GM23338 (cell line): Measurements from ENCODE around the gene GNG4. TPM values are rescaled to one million over a fixed set of nuclear protein-coding genes. Genes with fewer than 3 reads are reported as not detected.

ENCODE experiments used
- ATAC-seq: fragments of 200-7000 bp; cut with Tn5 transposase; 3 replicates; pipeline ENCODE4 v1.9.1; 2020
- DNase-seq: peaks from one replicate; pipeline ENCODE4 v3.0.0-alpha.2; 2015; ENCODE audit warnings: low spot score
- H2AFZ ChIP-seq: fragments of 200-600 bp; sonication (generic); 2 replicates; pipeline ENCODE4 v1.8.0; 2016; ENCODE audit warnings: antibody characterized with exemption, mild to moderate bottlenecking, moderate library complexity
- H3F3A ChIP-seq: fragments of 200-600 bp; sonication (generic); replicated peaks from 2 replicates; pipeline ENCODE4 v1.8.0; 2017; ENCODE audit warnings: antibody characterized with exemption, mixed run types, low read depth
- H3K27ac ChIP-seq: fragments of 200-600 bp; sonication (generic); 2 replicates; pipeline ENCODE4 v1.6.1; 2016; ENCODE audit warnings: low read depth
- H3K27me3 ChIP-seq: fragments of 200-600 bp; sonication (generic); 2 replicates; pipeline ENCODE4 v1.8.0; 2016; ENCODE audit warnings: mild to moderate bottlenecking, mixed run types, moderate library complexity; ENCODE audit not compliant: insufficient read depth
- H3K36me3 ChIP-seq: fragments of 200-600 bp; sonication (generic); 2 replicates; pipeline ENCODE4 v1.8.0; 2016; ENCODE audit warnings: mild to moderate bottlenecking; ENCODE audit not compliant: insufficient read depth
- H3K4me1 ChIP-seq: fragments of 200-600 bp; sonication (generic); 2 replicates; pipeline ENCODE4 v1.8.0; 2016; ENCODE audit warnings: mild to moderate bottlenecking, moderate library complexity; ENCODE audit not compliant: insufficient read depth
- H3K4me2 ChIP-seq: fragments of 200-600 bp; sonication (generic); 2 replicates; pipeline ENCODE4 v1.7.1; 2017; ENCODE audit warnings: mixed run types
- H3K4me3 ChIP-seq: fragments of 200-600 bp; sonication (generic); 2 replicates; pipeline ENCODE4 v1.6.1; 2016; ENCODE audit warnings: mixed run types
- H3K79me2 ChIP-seq: fragments of 200-600 bp; sonication (generic); replicated peaks from 2 replicates; pipeline ENCODE4 v1.8.0; 2017; ENCODE audit warnings: mild to moderate bottlenecking; ENCODE audit not compliant: insufficient read depth
- H3K9me2 ChIP-seq: fragments of 200-600 bp; sonication (generic); 2 replicates; pipeline ENCODE4 v1.8.0; 2017; ENCODE audit not compliant: insufficient read depth
- H4K20me1 ChIP-seq: fragments of 200-600 bp; sonication (generic); replicated peaks from 2 replicates; pipeline ENCODE4 v1.8.0; 2017; ENCODE audit warnings: mild to moderate bottlenecking; ENCODE audit not compliant: insufficient read depth
- H3K27ac Mint-ChIP-seq: 2 replicates; pipeline ENCODE4 v1.8.0; 2020; ENCODE audit warnings: inconsistent platforms, mild to moderate bottlenecking, moderate library complexity, mixed read lengths
- H3K27me3 Mint-ChIP-seq: 3 replicates; pipeline ENCODE4 v1.8.0; 2022; ENCODE audit warnings: low read depth, mild to moderate bottlenecking, moderate library complexity, mixed read lengths, inconsistent platforms; ENCODE audit not compliant: insufficient read depth, poor library complexity
- H3K36me3 Mint-ChIP-seq: 3 replicates; pipeline ENCODE4 v1.8.0; 2021; ENCODE audit warnings: low read depth, mild to moderate bottlenecking, inconsistent platforms, moderate library complexity, mixed read lengths
- H3K4me1 Mint-ChIP-seq: 3 replicates; pipeline ENCODE4 v1.8.0; 2020; ENCODE audit warnings: mild to moderate bottlenecking, inconsistent platforms, mixed read lengths
- H3K4me3 Mint-ChIP-seq: 3 replicates; pipeline ENCODE4 v1.8.0; 2021; ENCODE audit warnings: moderate library complexity, mild to moderate bottlenecking, inconsistent platforms, mixed read lengths
- H3K9me3 Mint-ChIP-seq: 3 replicates; pipeline ENCODE4 v1.8.0; 2020; ENCODE audit warnings: moderate library complexity, mild to moderate bottlenecking, inconsistent platforms, mixed read lengths
- CREB1 ChIP-seq: fragments of 250-450 bp; sonication (Bioruptor Pico); IDR thresholded peaks from 2 replicates; pipeline ENCODE4 v1.5.0; 2020; ENCODE audit warnings: low read depth, mild to moderate bottlenecking, moderate library complexity
- EZH2 ChIP-seq: fragments of 200-600 bp; sonication (generic); IDR thresholded peaks from one replicate; pipeline ENCODE4 v1.8.0; 2017; ENCODE audit warnings: antibody characterized with exemption, mild to moderate bottlenecking, low read depth; ENCODE audit not compliant: unreplicated experiment
- EZH2phosphoT487 ChIP-seq: fragments of 200-600 bp; sonication (generic); IDR thresholded peaks from one replicate; pipeline ENCODE4 v1.8.1; 2018; ENCODE audit warnings: antibody characterized with exemption; ENCODE audit not compliant: unreplicated experiment
- JUNB ChIP-seq: IDR thresholded peaks from one replicate; pipeline ENCODE4 v1.6.1; 2016; ENCODE audit warnings: antibody characterized with exemption; ENCODE audit not compliant: unreplicated experiment
- NANOG ChIP-seq: IDR thresholded peaks from 2 replicates; pipeline ENCODE4 v1.6.1; 2016; ENCODE audit warnings: antibody characterized with exemption, borderline replicate concordance
- POLR2AphosphoS5 ChIP-seq: IDR thresholded peaks from 2 replicates; pipeline ENCODE4 v1.6.1; 2016; ENCODE audit warnings: antibody characterized with exemption, low read depth
- STAT1 ChIP-seq: IDR thresholded peaks from one replicate; pipeline ENCODE4 v1.6.1; 2016; ENCODE audit warnings: antibody characterized with exemption; ENCODE audit not compliant: unreplicated experiment
- ZNF114 ChIP-seq: fragments of 250-450 bp; sonication (Bioruptor Pico); IDR thresholded peaks from 2 replicates; pipeline ENCODE4 v1.5.0; 2020; ENCODE audit warnings: mild to moderate bottlenecking, moderate library complexity
- ZNF331 ChIP-seq: fragments of 250-450 bp; sonication (Bioruptor Pico); IDR thresholded peaks from 2 replicates; pipeline ENCODE4 v1.5.0; 2020; ENCODE audit warnings: low read depth, mild to moderate bottlenecking, moderate library complexity
- polyA plus RNA-seq: library from polyadenylated mRNA; unstranded; fragments of >200 nt; fragmentation: Nextera tagmentation; extraction: Ambion mirVana; gene quantifications from 2 replicates; pipeline ENCODE4 v1.2.1, GENCODE V29; 2016
- total RNA-seq: library from RNA; depleted of rRNA; stranded (reverse); fragments of >200 nt; shearing (Covaris generic); gene quantifications from 2 replicates; pipeline ENCODE4 v1.2.3, GENCODE V29; 2014
- TF ChIP-seq, protein P1 (sequence below), 2 experiments: fragments of 200-600 bp in 1 of 2; sonication (generic) in 1 of 2; conservative IDR thresholded peaks; 2 replicates each; pipeline versions ENCODE4 v1.5.1 to v1.6.1; 2016 to 2017; ENCODE audit warnings: antibody characterized with exemption in 2 of 2, low read depth in 2 of 2, mild to moderate bottlenecking in 2 of 2, moderate library complexity in 1 of 2
- TF ChIP-seq, protein P2 (sequence below): IDR thresholded peaks from one replicate; pipeline ENCODE4 v1.6.1; 2018; ENCODE audit warnings: antibody characterized with exemption; ENCODE audit not compliant: unreplicated experiment
- TF ChIP-seq, protein P3 (sequence below): IDR thresholded peaks from 2 replicates; pipeline ENCODE4 v1.6.1; 2016; ENCODE audit warnings: antibody characterized with exemption
- TF ChIP-seq, protein P4 (sequence below): fragments of 250-450 bp; sonication (Bioruptor Pico); IDR thresholded peaks from 2 replicates; pipeline ENCODE4 v1.5.0; 2020; ENCODE audit warnings: mild to moderate bottlenecking, moderate library complexity

GNG4 gene
- total and polyA plus RNA-seq, 2 experiments from 2014 or later, result 40.2 to 49.2 TPM

DNA sequence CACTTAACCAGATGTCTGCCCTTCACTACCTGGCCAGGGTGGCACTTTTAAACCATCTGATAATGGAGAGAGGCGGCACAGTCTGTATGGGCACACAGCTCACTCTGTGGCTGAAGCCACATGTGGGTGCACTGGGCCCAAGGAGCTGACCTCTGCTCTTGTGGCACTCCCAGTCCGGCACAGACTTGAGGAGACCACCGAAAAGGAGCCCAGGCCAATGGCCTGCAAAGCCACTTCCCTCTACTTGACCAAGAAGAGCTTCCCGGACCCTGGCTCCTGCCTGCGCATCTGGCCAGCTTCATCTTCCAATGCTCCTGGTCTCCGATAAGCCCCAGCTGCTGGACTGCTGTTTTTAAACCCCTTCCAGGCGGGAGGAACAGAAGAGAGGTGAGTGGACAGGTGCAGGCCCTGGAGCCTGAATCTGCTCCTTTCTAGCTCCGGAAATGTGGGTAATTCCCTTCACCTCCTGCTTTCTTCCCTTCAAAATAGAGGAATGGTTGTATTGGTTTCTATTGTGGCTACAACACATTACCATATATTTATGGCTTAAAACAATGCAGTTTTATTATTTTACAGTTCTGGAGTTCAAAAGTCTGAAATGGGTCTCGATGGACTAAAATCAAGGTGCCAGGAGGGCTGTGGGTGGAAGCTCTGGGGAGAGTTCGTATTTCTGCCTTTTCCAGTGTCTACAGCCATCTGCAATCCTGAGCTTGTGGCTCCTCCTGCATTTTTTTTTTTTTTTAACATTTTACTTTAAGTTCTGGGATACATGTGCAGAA, 11.6 kb downstream of the GNG4 start:
- H3K27ac Mint-ChIP-seq, result no peak overlapping the region

More for the DNA sequence above, 11.6 kb downstream of the GNG4 start:
- H3K36me3 Mint-ChIP-seq, result peaks cover 5% of the 10 kb centered on the region
- H3K4me1 Mint-ChIP-seq, result peaks cover 22% of the 10 kb centered on the region
- peaks cover 1% of the 10 kb centered on the region for H3K27me3 Mint-ChIP-seq
- no peak for DNase-seq
- TF ChIP-seq ZNF114 (no peak), EZH2phosphoT487 (no peak), EZH2 (no peak), JUNB (no peak), ZNF331 (CRISPR knock-in tag) (no peak), CREB1 (CRISPR knock-in tag) (no peak), STAT1 (no peak), NANOG (no peak), POLR2AphosphoS5 (no peak)
- TF ChIP-seq, protein P1, sequence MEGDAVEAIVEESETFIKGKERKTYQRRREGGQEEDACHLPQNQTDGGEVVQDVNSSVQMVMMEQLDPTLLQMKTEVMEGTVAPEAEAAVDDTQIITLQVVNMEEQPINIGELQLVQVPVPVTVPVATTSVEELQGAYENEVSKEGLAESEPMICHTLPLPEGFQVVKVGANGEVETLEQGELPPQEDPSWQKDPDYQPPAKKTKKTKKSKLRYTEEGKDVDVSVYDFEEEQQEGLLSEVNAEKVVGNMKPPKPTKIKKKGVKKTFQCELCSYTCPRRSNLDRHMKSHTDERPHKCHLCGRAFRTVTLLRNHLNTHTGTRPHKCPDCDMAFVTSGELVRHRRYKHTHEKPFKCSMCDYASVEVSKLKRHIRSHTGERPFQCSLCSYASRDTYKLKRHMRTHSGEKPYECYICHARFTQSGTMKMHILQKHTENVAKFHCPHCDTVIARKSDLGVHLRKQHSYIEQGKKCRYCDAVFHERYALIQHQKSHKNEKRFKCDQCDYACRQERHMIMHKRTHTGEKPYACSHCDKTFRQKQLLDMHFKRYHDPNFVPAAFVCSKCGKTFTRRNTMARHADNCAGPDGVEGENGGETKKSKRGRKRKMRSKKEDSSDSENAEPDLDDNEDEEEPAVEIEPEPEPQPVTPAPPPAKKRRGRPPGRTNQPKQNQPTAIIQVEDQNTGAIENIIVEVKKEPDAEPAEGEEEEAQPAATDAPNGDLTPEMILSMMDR (conservative IDR thresholded peaks at IDR 0.05; ENCODE audit: low read depth in 2 of 2), result no peak
- TF ChIP-seq, protein P2, sequence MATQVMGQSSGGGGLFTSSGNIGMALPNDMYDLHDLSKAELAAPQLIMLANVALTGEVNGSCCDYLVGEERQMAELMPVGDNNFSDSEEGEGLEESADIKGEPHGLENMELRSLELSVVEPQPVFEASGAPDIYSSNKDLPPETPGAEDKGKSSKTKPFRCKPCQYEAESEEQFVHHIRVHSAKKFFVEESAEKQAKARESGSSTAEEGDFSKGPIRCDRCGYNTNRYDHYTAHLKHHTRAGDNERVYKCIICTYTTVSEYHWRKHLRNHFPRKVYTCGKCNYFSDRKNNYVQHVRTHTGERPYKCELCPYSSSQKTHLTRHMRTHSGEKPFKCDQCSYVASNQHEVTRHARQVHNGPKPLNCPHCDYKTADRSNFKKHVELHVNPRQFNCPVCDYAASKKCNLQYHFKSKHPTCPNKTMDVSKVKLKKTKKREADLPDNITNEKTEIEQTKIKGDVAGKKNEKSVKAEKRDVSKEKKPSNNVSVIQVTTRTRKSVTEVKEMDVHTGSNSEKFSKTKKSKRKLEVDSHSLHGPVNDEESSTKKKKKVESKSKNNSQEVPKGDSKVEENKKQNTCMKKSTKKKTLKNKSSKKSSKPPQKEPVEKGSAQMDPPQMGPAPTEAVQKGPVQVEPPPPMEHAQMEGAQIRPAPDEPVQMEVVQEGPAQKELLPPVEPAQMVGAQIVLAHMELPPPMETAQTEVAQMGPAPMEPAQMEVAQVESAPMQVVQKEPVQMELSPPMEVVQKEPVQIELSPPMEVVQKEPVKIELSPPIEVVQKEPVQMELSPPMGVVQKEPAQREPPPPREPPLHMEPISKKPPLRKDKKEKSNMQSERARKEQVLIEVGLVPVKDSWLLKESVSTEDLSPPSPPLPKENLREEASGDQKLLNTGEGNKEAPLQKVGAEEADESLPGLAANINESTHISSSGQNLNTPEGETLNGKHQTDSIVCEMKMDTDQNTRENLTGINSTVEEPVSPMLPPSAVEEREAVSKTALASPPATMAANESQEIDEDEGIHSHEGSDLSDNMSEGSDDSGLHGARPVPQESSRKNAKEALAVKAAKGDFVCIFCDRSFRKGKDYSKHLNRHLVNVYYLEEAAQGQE, result no peak
- TF ChIP-seq, protein P3, sequence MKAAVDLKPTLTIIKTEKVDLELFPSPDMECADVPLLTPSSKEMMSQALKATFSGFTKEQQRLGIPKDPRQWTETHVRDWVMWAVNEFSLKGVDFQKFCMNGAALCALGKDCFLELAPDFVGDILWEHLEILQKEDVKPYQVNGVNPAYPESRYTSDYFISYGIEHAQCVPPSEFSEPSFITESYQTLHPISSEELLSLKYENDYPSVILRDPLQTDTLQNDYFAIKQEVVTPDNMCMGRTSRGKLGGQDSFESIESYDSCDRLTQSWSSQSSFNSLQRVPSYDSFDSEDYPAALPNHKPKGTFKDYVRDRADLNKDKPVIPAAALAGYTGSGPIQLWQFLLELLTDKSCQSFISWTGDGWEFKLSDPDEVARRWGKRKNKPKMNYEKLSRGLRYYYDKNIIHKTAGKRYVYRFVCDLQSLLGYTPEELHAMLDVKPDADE, result no peak
- TF ChIP-seq, protein P4, sequence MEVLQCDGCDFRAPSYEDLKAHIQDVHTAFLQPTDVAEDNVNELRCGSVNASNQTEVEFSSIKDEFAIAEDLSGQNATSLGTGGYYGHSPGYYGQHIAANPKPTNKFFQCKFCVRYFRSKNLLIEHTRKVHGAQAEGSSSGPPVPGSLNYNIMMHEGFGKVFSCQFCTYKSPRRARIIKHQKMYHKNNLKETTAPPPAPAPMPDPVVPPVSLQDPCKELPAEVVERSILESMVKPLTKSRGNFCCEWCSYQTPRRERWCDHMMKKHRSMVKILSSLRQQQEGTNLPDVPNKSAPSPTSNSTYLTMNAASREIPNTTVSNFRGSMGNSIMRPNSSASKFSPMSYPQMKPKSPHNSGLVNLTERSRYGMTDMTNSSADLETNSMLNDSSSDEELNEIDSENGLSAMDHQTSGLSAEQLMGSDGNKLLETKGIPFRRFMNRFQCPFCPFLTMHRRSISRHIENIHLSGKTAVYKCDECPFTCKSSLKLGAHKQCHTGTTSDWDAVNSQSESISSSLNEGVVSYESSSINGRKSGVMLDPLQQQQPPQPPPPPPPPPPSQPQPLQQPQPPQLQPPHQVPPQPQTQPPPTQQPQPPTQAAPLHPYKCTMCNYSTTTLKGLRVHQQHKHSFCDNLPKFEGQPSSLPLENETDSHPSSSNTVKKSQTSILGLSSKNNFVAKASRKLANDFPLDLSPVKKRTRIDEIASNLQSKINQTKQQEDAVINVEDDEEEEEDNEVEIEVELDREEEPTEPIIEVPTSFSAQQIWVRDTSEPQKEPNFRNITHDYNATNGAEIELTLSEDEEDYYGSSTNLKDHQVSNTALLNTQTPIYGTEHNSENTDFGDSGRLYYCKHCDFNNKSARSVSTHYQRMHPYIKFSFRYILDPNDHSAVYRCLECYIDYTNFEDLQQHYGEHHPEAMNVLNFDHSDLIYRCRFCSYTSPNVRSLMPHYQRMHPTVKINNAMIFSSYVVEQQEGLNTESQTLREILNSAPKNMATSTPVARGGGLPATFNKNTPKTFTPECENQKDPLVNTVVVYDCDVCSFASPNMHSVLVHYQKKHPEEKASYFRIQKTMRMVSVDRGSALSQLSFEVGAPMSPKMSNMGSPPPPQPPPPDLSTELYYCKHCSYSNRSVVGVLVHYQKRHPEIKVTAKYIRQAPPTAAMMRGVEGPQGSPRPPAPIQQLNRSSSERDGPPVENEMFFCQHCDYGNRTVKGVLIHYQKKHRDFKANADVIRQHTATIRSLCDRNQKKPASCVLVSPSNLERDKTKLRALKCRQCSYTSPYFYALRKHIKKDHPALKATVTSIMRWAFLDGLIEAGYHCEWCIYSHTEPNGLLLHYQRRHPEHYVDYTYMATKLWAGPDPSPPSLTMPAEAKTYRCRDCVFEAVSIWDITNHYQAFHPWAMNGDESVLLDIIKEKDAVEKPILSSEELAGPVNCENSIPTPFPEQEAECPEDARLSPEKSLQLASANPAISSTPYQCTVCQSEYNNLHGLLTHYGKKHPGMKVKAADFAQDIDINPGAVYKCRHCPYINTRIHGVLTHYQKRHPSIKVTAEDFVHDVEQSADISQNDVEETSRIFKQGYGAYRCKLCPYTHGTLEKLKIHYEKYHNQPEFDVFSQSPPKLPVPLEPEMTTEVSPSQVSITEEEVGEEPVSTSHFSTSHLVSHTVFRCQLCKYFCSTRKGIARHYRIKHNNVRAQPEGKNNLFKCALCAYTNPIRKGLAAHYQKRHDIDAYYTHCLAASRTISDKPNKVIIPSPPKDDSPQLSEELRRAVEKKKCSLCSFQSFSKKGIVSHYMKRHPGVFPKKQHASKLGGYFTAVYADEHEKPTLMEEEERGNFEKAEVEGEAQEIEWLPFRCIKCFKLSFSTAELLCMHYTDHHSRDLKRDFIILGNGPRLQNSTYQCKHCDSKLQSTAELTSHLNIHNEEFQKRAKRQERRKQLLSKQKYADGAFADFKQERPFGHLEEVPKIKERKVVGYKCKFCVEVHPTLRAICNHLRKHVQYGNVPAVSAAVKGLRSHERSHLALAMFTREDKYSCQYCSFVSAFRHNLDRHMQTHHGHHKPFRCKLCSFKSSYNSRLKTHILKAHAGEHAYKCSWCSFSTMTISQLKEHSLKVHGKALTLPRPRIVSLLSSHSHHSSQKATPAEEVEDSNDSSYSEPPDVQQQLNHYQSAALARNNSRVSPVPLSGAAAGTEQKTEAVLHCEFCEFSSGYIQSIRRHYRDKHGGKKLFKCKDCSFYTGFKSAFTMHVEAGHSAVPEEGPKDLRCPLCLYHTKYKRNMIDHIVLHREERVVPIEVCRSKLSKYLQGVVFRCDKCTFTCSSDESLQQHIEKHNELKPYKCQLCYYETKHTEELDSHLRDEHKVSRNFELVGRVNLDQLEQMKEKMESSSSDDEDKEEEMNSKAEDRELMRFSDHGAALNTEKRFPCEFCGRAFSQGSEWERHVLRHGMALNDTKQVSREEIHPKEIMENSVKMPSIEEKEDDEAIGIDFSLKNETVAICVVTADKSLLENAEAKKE (CRISPR knock-in tag), result no peak
- no peak overlapping the region for H3K4me3 Mint-ChIP-seq
- no peak overlapping the region for H3K4me3 ChIP-seq
- H3K9me3 Mint-ChIP-seq, result no peaks in the 10 kb centered on the region
- H3F3A ChIP-seq, result 0 out of 2 replicates have a peak, but pooled peaks cover 3% of the 10 kb centered on the region
- H2AFZ ChIP-seq, result no peak overlapping the region
- ATAC-seq, result no peak
- peaks cover 85% of the 10 kb centered on the region for H3K79me2 ChIP-seq
- no peak overlapping the region for H3K4me2 ChIP-seq
- peaks cover 13% of the 10 kb centered on the region; the same call in 1 of the 2 replicates for H4K20me1 ChIP-seq
- no peaks in the 10 kb centered on the region for H3K9me2 ChIP-seq
- no peak overlapping the region for H3K27ac ChIP-seq
- H3K36me3 ChIP-seq, result no peaks in the 10 kb centered on the region
- H3K27me3 ChIP-seq, result no peaks in the 10 kb centered on the region
- peaks cover 15% of the 10 kb centered on the region for H3K4me1 ChIP-seq
